Jurkat, Clone E6-1 (cell line): ENCODE results near the gene EHBP1.

ENCODE experiments used
- DNase-seq: peaks from one replicate; pipeline ENCODE4 v3.0.0-alpha.2; 2011; ENCODE audit warnings: low read depth, low spot score
- H3K4me3 ChIP-seq: 2 replicates; pipeline ENCODE4 v1.5.1; 2011; ENCODE audit warnings: mild to moderate bottlenecking, low read length, control low read depth, moderate library complexity

EHBP1 gene

GRCh38 chr2:62760555-62760954 is 55.0 kb downstream of the EHBP1 start:
- no peak for DNase-seq
- no peak overlapping the region for H3K4me3 ChIP-seq

GRCh38 chr2:62765619-62766376 is 60.3 kb downstream of the EHBP1 start:
- H3K4me3 ChIP-seq = no peak overlapping the region
- no peak for DNase-seq

- DNase-seq = no peak
- H3K4me3 ChIP-seq = no peak overlapping the region
These were observed 63.1 kb downstream of the EHBP1 start for GRCh38 chr2:62768615-62769014.

- no peak for DNase-seq
- H3K4me3 ChIP-seq = no peak overlapping the region
These were observed 65.1 kb downstream of the EHBP1 start for GRCh38 chr2:62770629-62771028.

GRCh38 chr2:62774555-62775366 is 69.2 kb downstream of the EHBP1 start:
- peak; percentile 24 for DNase-seq
- H3K4me3 ChIP-seq = no peak overlapping the region

- no peak for DNase-seq
- H3K4me3 ChIP-seq = no peak overlapping the region
These were observed 69.8 kb downstream of the EHBP1 start for GRCh38 chr2:62775367-62775668.

GRCh38 chr2:62783679-62784078 is 78.2 kb downstream of the EHBP1 start:
- H3K4me3 ChIP-seq = no peak overlapping the region
- no peak for DNase-seq

- DNase-seq = no peak
- H3K4me3 ChIP-seq = no peak overlapping the region
These were observed 78.8 kb downstream of the EHBP1 start for GRCh38 chr2:62784341-62784740.

- DNase-seq = no peak
- H3K4me3 ChIP-seq = no peak overlapping the region
These were observed 79.7 kb downstream of the EHBP1 start for GRCh38 chr2:62785216-62785615.

GRCh38 chr2:62785810-62786597 is 80.5 kb downstream of the EHBP1 start:
- no peak for DNase-seq
- H3K4me3 ChIP-seq = no peak overlapping the region

GRCh38 chr2:62787386-62787785 is 81.9 kb downstream of the EHBP1 start:
- H3K4me3 ChIP-seq = no peak overlapping the region
- DNase-seq = peak; percentile 41

GRCh38 chr2:62789518-62789917 is 84.0 kb downstream of the EHBP1 start:
- no peak for DNase-seq
- H3K4me3 ChIP-seq = no peak overlapping the region

GRCh38 chr2:62789918-62790317 is 84.4 kb downstream of the EHBP1 start:
- DNase-seq = no peak

GRCh38 chr2:62792408-62792807 is 86.9 kb downstream of the EHBP1 start:
- DNase-seq = no peak
- no peak overlapping the region for H3K4me3 ChIP-seq

More at GRCh38 chr2:62789918-62790317, 84.4 kb downstream of the EHBP1 start:
- no peak overlapping the region for H3K4me3 ChIP-seq

- no peak overlapping the region for H3K4me3 ChIP-seq
- no peak for DNase-seq
These were observed 87.7 kb downstream of the EHBP1 start for GRCh38 chr2:62793213-62793612.

- H3K4me3 ChIP-seq = no peak overlapping the region
- DNase-seq = no peak
These were observed 89.3 kb downstream of the EHBP1 start for GRCh38 chr2:62794791-62795190.

- no peak for DNase-seq
- H3K4me3 ChIP-seq = no peak overlapping the region
These were observed 89.8 kb downstream of the EHBP1 start for GRCh38 chr2:62795341-62795740.

GRCh38 chr2:62797107-62797506 is 91.6 kb downstream of the EHBP1 start:
- DNase-seq = no peak
- H3K4me3 ChIP-seq = no peak overlapping the region

GRCh38 chr2:62800618-62801017 is 95.1 kb downstream of the EHBP1 start:
- DNase-seq = no peak
- H3K4me3 ChIP-seq = no peak overlapping the region

GRCh38 chr2:62801110-62801509 is 95.6 kb downstream of the EHBP1 start:
- H3K4me3 ChIP-seq = no peak overlapping the region
- no peak for DNase-seq
